ENCODE measurements around the gene DBP.

Gene DBP

DNA sequence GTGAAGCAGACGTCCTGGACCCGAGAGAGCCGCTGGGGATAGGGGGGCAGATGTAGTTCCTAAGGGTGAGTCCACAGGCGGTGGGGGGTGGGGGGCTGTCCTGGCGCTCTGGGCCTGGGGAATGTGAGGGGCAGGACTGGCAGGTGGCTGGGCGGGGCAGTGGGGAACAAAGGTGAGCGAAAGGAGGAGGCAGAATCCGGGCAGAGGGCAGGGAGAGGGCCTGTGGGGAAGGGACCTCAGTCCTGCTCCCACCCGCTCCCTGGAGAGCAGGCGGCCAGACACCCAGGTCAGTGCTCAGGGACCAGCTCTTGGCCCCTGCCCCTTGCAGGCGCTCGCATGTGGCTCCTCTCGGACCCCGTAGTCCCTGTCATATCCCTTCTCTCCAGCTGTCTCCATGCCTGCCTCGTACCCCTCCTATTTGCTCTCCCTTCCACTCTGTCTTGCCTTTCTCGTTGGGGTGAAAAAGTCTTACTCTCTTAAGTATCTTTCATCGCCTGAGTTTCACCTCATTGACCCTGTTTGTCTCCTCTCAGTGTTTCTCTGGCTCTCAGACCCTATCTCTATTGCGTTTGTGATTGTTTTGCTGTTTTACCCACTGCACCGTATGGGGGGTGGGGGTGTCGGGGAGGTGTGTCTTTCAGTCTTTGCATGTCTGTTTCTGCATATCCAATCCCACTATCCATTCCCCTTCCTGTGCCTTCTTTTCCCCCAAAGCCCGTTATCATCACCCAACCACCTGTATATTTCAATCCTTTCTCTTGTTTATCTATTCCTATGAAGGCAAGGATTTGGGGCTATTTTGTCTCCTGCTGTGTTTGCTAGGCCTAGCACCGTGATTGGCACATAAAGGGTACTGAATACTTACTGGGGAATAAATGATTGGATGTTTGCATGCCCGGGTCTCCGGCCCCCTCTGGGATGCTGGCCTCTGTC lies 12.1 kb downstream of the DBP start:
- no peak for DNase-seq

DNA sequence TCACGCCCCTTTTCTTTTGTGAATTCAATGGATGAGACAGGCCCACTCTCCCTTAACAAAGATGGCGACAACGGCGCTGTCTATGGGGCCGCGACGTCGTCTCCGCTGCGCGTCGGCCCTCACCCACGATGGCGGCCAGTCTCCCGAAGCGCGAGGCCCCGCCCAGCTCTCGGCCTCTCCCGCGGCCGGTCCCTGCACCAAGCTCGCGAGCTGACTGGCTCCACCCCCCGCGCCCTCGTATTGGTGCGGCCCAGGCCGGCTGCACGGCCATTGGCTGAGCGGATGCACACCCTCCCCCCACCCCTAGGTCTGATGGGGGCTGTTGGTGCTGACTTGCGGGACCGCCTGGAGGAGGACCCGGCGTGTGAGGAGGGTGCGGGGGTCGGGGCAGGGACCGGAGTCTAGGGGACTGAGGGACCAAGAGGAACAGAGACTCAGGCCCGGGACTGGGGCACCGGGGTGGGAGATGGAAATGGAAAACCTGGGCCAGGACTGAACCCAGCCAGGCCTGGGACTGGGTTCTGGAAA lies 13.0 kb downstream of the DBP start:
- peak; percentile 93 for DNase-seq

- no peak for DNase-seq
These were observed 13.6 kb downstream of the DBP start for GRCh38 chr19:48623556-48624066.

DNA sequence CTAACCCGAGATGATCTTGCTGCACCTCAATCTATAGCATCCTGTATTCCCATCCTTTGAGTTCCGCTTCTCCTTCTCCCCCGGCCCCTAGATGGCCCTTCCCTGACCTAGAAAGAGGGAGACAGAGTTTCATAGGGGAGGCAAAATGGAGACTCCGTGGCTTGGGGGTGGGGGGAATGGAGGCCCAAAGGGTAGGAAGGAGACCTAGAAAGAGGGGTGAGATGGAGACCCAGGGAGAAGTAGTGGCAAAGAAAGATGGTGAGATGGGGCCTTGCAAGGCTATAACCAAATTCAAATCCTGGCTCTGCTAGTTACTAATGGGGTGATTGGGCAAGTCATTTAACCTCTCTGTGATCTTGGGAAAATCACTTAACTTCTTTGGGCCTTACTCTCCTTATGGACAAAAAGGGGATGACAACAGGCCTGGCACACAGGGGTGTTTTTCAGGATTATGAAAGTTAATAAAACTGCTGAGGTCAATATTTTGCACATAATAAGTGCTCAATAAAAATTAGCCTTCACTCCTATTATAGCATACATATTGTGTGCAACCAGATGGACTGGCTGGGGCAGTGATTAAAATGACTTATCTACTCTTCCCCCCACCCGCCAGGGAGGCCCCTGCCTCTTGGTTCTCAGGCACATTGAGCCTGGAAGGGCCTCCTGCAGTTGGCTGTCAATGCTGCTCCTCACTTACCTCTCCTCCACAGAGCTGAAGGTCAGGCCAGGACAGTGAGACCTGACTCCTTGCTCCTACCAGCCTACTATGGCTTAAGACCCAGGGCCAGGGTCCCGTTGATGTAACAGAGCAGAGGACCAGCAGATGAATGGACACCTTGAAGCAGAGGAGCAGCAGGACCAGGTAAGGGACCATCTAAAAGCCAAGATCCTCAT lies 17.2 kb downstream of the DBP start:
- no peak for DNase-seq

DNA sequence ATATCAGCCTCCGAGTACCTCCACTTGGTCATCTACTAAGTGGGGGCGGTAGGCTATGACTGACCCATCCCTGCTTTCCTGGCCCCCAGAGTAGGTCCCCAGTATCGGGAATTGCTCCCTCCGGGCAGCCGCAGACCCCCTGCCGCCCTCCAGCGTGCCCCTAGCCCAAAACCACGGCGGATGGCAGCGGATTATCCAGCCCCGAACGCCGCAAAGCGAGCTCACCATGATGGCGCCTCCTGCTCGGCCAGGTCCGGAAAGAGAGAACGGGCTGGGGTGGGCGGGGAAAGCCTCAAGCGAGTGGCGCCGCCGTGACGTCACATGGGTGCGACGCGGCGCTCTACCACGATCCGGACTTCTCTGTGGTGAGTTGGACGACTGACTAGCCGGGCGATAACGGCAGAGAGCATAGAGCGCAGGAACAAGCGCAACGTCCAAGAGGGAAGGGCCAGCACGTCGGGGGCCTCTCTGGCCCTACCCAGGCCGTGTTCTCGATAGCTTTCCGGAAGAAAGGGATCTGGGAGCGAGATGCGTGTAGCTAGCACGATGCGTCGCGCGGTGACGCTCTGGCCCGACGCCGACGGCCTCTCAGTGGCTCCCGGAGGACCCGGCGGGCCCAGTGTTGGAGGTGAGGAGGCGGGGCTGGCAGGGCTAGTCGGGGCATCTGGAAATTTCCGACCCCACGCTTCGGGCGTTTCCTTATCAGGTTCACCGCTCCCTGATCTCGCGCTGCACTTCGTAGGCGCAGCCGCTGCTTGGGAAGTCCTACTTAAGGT lies 18.1 kb downstream of the DBP start, which contains the start of the genes RPL18 and SPHK2:
Gene RPL18 (minus strand): TSS at position 263 of the 776 bp plus-strand sequence. CDS start 35 bp downstream, at position 228.
Gene SPHK2 (plus strand): TSS at position 591 of the 776 bp plus-strand sequence. CDS start 1,009 bp downstream, outside the sequence.
- DNase-seq, result peak; percentile 98

DNA sequence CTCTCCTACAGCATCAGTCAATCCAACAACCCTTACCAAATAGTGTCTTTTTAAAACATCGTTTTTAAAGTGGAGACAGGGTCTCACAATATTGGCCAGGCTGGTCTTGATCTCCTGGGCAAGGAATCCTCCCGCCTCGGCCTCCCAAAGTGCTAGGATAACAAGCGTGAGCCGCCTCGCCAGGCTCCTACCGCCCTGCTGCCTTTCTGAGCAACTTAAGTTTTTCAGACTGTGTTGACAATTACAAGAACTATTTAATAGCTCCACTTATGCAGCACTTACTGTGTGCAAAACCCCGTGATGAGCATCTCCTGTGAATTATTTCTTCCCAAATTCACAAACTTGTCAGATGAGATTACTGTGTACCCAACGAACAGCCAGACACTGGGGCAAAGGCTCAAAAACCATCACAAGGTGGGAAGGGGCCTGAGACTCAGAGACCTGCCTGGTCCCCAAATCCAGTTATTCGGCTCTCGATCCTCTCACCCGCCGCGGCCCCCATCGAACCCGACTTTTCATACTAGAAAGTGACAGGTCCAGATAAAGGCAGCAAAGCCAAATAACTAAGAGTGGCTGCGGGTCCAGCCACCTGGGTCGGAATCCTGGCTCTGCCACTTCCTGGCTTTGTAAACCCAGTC lies 18.8 kb downstream of the DBP start:
- DNase-seq, result no peak

DNA sequence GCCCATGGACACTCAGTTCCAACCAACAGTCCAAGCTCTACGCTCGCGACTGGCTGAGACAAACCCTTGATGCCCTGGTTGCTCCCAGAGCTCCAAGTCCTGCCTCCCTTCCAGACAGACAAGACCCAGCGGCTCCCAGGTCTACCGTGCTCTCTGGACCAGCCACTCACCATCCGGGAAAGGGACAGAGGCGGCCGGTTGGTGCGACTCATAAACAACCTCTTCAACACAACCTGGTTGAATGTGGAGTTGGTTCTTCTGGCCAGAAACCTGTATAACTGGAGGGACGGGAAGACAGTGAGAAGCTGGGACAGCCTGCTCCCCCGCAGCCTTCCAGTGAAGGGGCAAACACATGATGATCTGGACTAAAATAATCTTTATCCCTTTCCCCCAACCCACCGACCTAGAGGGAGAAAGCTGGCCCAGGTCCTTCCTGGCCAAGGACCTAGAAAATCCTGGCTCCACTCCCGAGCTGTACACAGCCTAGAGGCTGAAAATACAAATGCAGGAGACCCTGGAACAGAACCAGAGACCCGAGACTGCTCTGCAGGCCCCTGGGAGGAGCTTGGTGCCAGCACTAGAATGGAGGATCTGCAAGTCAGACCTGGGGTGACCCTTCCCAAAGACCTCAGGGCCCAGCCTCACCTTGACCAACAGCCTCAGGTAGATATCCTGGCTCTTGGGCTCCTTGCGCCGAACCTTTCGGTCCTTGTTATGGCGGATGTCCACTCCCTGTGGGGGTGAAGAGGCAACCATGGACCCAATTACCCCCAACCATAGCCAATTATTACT lies 19.8 kb downstream of the DBP start:
- DNase-seq, result no peak

DNA sequence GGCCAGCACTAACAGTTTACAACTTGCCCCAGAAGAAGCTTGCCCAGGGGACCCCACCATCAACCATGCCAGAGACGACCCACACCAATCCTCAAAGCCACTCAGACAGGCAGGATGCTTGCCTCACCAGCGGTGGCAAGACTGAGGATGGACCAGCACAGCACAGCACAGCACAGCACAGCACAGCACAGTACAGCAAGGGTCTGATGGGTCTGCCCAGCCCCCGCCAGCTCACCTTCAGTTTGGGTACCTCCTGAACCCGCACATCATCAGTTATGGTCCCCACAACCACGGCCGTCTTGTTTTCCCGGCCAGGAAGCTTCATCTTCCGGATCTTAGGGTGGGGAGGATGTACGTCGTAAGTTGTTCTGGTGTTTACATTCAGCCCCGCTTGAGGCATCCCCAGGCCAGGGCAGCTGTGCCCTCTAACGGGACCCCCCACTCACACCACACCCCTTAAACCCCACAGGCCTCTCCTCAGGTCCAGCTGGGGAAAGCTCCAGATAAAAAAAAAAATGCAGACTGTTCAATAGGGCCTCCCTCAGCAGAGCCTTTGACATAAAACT lies 20.6 kb downstream of the DBP start:
- no peak for DNase-seq

DNA sequence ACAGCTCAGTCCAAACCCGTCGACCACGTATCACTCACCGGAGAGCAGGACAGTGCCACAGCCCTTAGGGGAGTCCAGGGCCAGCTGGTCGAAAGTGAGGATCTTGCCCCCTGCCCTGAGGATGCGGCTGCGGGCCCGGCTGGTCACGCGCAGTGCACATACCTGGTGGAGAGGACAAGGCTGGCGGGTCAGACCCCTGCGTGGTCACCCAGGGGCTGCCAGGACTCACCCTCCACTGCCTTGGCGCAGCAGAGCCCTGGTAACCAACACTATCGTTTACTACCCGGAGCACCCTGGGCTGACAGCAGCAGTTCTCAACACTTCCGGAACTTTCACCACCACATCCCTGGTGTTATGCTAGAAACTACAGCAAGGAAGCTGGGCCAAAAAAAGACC lies 21.1 kb downstream of the DBP start:
- no peak for DNase-seq

DNA sequence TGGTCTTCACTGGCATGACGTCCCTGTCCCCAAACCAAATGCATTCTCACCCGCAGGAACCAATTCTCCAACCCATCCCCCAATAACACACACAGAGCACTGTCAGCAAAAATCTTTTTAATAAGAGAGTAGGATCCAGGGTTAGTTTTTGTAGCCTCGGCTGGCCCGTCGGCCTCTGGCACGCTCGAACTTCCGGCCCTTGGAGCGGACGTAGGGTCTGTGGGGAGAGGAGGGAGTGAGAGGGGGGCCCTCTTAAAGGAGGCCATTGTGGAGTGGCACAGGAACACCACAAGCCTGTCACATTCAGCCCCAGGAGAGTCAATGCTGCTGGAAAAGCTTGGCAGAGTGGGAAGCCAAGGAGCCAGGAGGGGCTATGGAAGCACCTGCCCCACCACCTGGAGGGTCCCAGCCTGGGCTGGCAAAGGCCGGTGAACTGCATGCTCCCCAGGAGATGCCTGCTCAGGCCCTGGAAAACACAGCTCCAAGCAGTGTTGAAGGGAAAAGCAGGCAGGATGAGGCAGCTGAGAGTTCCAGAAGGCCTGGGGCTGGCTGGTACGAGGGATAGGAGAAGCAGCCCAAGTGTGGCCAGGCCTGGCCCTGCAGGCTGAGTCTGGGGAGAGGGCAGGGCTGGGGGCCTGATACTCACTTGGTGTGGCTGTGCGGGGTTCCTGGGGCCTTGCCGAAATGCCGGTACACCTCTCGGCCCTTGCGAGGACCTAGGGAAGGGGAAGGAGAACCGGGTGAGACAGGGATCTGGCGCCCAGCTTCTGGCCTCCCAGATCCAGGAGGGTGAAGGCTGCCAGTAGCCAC lies 21.7 kb downstream of the DBP start:
- DNase-seq, result no peak

DNA sequence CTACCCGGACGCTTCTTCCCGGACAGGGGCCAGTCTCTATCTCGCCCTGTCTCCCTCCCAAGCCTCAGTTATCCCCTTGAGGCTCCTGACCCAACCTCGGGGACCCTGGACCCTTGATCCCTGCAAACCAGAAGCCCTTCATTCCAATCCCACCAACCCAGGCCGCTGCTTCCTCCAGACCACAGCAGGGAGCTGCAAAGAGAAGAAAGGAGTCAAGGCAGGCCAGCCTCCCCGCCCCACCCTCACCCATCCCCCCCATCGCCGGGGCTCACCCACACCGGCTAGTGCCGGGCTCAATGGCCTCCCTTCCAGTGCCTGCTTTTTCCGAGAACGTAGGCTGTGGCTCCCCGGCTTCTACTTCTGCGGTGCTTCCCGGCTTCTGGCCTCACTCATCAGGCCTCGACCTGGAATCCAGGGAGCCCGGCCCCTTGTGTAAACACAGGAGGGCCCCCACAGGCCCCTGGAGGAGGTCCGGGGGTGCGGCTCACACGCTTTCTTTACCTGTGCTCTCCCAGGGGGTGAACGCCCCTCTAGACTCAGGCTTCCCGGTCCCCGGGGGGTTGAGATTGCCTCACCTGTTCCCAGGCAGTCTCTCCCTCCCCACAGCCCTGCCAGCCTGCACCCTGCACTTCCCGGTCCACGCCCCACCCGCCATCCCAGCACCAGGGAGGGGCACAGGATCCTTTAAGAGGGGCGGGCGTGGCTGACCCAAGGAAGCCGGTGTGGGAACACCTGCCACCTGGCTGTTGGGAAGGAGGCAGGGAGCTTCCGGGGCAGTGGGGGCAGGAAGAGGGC lies 22.5 kb downstream of the DBP start, which contains the start of gene FAM83E:
Gene FAM83E (minus strand): TSS at position 641 of the 795 bp plus-strand sequence. CDS start 1,704 bp downstream, outside the sequence.
- DNase-seq, result no peak

- DNase-seq, result no peak
These were observed 23.2 kb downstream of the DBP start for GRCh38 chr19:48613852-48614435.

DNA sequence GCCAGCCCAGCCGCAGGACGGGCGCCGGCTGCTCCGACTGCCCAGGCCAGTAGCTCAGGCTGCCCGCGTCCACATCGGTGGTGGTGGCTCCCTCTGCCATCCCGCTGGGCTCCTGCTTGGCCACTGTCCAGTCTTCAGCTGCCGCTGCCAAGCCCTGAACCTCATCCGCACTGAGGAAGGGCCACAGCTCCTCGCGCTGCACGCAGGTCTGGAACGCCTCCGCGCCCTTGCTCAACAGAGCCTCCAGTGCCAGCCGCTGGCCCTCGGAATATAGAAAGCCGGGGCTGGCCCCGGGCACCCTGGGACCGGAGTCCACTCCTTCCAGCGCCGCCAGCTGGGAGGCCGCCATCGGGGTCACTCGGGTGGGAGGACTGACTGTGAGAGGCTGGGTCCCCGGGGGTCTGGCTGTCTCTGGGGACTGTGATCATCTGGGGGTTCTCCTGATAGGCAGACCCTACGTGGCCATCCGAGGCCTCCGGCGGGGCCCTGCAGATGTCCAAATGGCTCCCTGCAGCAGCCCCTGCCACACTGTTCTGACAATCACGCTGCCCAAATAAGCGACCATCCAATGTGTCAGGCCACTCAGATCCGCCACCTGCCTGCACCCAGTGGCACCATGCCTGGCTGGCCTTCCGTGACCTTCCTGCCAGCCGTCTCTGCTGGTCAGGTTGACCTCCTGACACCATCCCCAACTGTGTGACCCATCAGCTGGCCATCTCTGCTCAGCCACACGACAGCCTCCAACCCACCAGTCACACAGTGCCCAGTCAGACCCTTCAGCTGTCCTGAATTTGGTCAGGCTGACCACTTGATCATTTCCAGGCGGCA lies 23.9 kb downstream of the DBP start:
- no peak for DNase-seq

DNA sequence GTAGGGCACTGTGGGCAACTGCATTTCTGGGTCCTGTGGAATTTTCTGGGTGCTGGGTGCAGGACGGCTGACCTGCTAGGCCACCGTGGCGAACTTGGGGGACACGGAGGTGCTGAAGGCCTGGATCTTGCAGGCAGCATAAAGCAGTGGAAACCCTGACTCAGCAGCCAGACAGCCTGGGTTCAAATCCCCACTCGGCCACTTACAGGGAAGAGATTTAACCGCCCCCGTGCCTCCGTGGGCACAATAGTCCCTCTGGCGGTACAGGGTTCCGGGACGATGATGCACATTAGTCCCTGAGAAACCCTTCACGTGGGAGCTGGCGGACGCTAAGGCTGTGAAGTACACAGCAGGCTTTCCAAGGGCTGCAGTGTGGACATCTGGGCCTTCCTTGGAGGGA lies 25.3 kb downstream of the DBP start:
- DNase-seq, result no peak

DNA sequence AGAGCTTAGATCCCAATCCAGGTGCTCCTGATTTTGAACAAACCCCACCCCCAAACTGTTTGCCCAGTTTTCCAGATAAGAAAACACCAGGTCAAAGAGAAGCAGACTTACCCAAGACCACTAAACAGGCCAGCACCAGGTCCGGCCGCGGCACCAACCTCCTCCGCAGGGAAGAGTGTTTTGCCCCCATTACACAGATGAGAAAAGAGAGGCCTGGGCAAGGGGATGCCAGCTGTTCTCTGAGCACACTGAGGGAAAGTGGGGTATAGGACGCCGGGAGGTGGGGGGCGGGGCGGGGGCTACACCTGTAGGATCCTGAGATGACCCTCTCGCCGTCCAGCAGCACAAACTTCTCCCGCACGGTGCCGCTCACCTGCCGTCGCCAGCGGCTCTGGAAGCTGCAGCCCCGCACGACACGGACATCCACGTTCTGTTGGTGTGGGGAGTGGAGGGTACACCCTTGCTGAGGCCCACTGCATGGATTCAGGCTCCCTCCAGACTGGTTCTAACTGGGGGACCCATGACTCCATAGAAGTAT lies 27.5 kb downstream of the DBP start:
- DNase-seq, result no peak

DNA sequence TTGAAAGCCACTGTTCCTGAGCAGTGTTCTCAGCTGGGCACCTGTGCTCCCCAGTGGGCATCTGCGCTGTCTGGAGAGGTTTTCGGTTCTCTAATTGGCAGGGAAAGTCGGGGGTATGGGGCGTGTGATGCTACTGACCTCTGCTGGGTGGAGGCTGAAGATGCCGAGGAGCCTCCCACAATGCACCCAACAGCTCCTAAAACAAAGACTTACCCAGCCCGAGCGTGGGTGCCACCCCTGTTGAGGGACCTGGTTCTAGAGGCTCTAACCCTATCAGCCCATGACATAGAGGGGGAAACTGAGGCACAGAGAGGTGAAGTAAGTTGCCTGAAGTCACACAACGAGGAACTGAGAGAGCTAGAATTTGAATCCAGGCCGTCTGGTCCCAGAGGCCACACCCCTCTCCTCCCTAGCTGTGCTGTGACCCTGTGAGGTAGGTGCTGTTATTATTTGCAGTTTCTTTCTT lies 28.3 kb downstream of the DBP start:
- DNase-seq, result peak; percentile 21

DNA sequence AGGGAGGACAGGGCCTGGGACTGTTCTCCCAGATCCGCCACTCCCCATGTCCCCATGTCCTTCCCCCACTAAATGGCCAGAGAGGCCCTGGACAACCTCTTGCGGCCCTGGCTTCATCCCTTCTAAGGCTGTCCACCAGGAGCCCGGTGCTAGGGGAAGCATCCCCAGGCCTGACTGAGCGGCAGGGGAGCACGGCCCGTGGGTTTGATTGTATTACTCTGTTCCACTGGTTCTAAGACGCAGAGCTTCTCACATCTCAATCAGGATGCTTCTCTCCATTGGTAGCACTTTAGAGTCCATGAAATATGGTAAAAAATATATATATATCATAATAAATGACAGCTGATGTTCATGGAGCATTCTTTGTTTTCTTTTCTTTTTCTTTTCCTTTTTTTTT lies 29.8 kb downstream of the DBP start:
- no peak for DNase-seq
